NCI-H2081 treated with DMSO at 0.1 percent for 48 hours (cell line): ENCODE measurements around the gene TRAPPC8.
"Not testable (repeated sequence)": the region's sequence is repeated elsewhere in the genome, so short reads cannot be mapped to it uniquely, and the experiment has no call there.

Experiments used
- DNase-seq: peaks from one replicate; lab custom pipeline; 2025; lab: John Stamatoyannopoulos, UW

Gene TRAPPC8

DNA sequence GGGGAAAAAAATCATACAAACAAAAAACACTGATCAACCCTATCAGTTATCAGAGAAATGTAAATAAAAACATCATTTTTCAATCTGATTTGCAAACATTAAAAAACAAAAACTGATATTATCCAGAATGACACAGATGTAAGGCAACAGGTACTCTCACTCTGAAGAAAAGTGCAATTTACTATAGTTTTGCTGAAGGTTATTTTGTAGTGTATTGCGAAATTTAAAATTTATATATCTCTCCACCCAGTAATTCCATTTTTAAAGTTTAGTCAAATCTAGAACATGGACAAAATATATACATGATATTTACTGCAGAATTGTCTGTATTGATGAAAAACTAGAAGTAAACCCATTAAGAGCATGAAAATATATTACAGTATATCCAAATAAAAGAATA is 79.8 kb downstream of the TRAPPC8 start:
- DNase-seq = no peak

DNA sequence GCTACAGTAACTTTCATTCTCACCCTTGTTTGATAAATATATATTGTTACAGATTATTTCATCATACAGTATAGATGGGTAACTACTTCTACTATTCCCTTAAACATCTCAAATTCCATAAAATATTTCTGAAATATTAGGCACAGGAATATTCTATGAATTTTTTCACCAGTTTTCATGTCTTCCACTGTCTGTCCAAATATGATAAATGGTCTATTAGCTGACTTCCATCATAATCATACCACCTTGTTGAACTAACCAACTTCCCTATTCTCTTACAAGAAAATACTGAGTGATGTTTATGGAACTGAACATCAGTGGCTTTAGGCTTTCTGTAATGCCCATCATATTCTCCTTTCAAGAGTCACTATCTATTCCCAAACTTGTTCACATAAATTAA is 82.4 kb downstream of the TRAPPC8 start:
- no peak for DNase-seq

GRCh38 chr18:31857526-31858106 is 85.3 kb downstream of the TRAPPC8 start:
- no peak for DNase-seq

- DNase-seq = no peak
Observed at GRCh38 chr18:31850844-31851243, 92.1 kb downstream of the TRAPPC8 start.

DNA sequence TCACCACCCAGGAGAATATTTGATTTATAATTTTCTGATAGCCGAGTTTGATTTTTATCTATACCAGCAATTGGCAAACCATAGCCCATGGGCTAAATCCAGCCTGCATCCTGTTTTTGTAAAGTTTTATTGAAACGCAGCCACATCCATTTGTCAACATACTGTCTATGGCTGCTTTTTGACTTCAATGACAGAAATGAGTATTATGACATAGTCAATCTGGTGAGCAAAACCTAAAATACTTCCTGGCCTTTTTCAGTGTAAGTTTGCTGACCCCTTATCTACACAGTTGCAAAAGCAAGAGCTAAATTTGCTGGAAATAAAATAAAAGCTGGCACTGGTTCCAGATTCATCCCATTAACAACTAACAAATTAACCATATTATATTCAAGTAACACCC is 102.4 kb downstream of the TRAPPC8 start:
- no peak for DNase-seq

DNA sequence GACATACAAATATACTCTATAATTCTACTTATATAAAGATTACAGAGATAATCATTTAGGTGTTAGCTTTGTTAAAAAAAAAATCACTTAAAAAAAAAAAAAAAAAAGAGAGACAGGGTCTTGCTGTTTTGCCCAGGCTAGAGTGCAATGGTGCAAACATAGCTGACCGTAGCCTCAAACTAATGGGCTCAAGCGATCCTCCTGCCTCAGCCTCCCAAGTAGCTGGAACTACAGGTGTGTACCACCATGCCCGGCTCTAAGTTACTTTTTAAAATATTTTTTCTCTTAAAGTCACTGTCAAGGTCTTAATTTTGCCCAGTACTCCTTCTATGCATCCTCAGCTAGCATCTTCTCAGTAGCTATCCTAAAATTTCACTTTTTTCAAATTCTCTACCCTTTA is 105.0 kb downstream of the TRAPPC8 start:
- DNase-seq = no peak

DNA sequence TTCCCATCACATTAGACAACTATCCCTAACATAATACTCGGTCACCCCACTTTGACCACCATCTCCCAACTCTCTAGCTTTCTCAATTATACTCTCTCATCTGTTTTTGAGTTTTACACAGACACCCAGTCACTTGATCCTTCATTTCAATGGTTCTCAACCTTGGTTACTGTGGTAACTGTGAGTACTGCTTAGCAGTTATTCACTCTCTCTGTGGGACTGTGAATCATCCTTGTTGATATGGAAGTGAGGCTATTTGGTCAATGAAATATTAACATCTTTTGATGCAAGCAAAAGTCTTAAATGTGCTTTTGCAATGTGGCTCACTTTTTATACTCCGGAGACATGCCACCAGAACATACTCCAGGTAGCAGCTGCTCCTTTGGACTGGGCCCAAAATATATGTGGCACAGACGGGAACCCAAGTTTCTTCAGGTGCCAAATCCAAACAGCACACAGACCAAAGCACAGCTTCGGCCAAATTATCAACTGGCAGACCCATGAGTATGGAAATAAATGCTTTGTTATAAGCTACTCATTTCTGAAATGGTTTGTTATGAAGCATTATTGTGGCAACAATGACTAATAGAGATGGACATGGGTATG is 107.3 kb downstream of the TRAPPC8 start:
- no peak for DNase-seq

GRCh38 chr18:31831903-31832302 is 111.0 kb downstream of the TRAPPC8 start:
- no peak for DNase-seq

DNA sequence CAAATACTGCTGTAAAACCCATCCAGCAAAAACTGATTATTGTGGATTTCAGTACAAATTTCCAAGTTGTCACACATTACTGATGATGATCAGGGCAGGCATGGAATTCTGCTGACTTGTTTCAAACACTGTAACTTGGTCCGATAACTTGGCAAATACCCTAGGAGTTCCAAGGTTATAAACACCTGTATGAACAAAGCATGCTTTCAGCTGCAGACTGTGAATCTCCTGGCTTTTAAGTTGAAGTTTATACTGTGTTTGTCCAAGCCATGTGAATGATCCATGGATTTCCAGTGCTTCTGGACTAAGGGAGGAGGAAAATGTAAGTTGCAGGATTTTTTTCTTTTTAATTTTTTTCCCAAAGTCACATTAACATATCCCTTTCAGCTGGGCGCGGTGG is 112.2 kb downstream of the TRAPPC8 start:
- no peak for DNase-seq

DNA sequence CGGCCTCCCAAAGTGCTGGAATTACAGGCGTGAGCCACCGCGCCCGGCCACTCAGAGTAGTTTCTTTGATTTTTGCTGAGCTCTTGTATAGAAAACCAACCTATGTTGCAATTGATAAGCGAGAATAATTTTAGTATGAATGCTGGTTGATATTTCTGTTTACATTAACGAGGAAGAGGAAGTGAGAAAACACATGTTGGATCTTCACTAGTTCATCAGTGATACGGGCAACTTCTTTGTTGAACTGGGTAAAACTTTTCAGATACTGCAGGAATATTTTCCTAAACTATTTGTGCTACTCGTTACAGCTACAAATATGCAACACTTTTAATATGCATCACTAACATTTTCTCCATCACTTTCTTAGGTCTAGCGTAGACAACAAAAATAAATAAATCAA is 114.3 kb downstream of the TRAPPC8 start:
- DNase-seq = no peak

- not testable (repeated sequence) for DNase-seq
Observed at GRCh38 chr18:31826673-31827325, 116.1 kb downstream of the TRAPPC8 start.

GRCh38 chr18:31825772-31826171 is 117.2 kb downstream of the TRAPPC8 start:
- no peak for DNase-seq

DNA sequence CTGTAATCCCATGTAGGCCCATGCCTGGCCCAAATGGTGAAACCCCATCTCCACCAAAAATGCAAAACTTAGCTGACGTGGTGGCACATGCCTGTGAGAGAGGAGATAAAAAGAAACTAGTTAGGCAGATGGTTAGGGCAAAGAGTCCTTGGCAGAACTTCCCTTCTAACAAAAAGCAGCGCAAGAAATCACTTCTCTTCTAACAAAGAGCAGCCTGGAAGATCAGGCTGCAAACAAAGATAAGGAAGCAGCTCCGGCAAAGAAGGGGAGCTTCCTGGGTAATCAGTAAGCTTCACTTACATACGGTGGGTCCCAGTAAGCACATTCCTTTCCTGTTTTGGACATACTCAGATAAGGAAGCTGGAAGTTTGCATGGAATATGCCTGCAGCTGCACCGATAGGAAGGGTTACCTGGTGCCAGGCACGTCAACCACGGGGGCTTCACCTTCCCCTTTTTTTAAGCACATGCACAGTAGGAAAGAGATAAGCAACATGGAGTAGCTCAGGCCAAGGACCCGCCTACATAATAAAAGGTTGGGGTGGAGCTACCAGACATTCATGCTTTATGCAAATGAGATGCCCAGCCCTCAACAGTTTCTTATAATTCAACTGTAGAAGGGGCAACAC is 121.3 kb downstream of the TRAPPC8 start:
- DNase-seq = no peak

- DNase-seq = no peak
Observed at GRCh38 chr18:31819925-31820229, 123.1 kb downstream of the TRAPPC8 start.

- no peak for DNase-seq
Observed at GRCh38 chr18:31819106-31819924, 123.6 kb downstream of the TRAPPC8 start.

GRCh38 chr18:31814132-31814531 is 128.8 kb downstream of the TRAPPC8 start:
- no peak for DNase-seq

GRCh38 chr18:31810336-31811130 is 132.4 kb downstream of the TRAPPC8 start:
- DNase-seq = not testable (repeated sequence)

GRCh38 chr18:31809049-31809448 is 133.9 kb downstream of the TRAPPC8 start:
- DNase-seq = not testable (repeated sequence)

GRCh38 chr18:31801078-31801477 is 141.8 kb downstream of the TRAPPC8 start:
- DNase-seq = no peak

DNA sequence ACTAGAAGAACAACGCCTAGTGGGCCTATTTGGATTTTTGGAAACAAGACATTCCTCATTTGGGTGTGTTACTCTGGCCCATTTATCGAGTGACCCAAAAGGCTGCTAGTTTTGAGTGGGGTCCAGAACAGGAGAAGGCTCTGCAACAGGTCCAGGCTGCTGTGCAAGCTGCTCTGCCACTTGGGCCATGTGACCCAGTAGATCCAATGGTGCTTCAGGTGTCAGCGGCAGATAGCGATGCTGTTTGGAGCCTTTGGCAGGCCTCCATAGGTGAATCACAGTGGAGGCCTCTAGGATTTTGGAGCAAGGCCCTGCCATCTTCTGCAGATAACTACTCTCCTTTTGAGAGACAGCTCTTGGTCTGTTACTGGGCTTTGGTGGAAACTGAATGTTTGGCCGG is 143.7 kb downstream of the TRAPPC8 start:
- DNase-seq = not testable (repeated sequence)

- DNase-seq = no peak
Observed at GRCh38 chr18:31798399-31798798, 144.5 kb downstream of the TRAPPC8 start.

DNA sequence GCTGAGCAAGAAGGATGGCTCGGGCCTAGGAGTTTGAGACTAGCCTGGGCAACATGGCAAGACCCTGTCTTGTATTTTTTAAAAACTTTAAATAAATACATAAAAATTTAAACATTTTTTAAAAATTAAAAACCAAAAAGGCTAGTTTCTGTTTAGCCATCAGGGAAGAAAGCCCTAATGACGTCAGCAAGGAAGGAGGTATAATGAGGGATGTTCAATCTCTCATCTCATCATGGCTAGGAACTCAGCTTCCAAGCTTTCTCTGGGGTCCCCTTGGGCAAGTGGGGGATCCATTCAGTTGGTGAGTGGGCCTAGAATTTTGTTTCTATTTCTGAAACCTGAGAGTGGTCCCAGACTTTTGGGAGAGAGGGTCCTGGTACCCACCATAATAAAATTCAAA is 147.2 kb downstream of the TRAPPC8 start:
- DNase-seq = no peak
